GM12878 (cell line): Measurements from ENCODE around the gene CHMP4B. TPM values are rescaled to one million over a fixed set of nuclear protein-coding genes. Genes with fewer than 3 reads are reported as not detected.

ENCODE experiments used
- BMI1 ChIP-seq: fragments of 450-650 bp; IDR thresholded peaks from 2 replicates; pipeline ENCODE4 v1.6.1; 2016; ENCODE audit warnings: mild to moderate bottlenecking, moderate library complexity, borderline replicate concordance
- EGR1 ChIP-seq, 2 experiments: IDR thresholded peaks; 1 replicate in 1 of 2; 2 replicates in 1 of 2; pipeline ENCODE4 v1.6.1; 2011 to 2012; ENCODE audit warnings: low read depth in 2 of 2, low read length in 2 of 2, borderline replicate concordance in 1 of 2, mild to moderate bottlenecking in 1 of 2, moderate library complexity in 1 of 2
- IKZF1 ChIP-seq: fragments of 450-650 bp; conservative IDR thresholded peaks from 2 replicates; pipeline ENCODE4 v1.6.1; 2017; ENCODE audit warnings: antibody characterized with exemption, mild to moderate bottlenecking
- IRF4 ChIP-seq: IDR thresholded peaks from 2 replicates; pipeline ENCODE4 v1.6.1; 2011; ENCODE audit warnings: low read depth, low read length
- NBN ChIP-seq: fragments of 450-650 bp; IDR thresholded peaks from 2 replicates; pipeline ENCODE4 v1.6.1; 2016
- PML ChIP-seq: IDR thresholded peaks from 2 replicates; pipeline ENCODE4 v1.6.1; 2012; ENCODE audit warnings: low read length, inconsistent platforms
- POU2F2 ChIP-seq: IDR thresholded peaks from 3 replicates; pipeline ENCODE4 v1.6.1; 2011; ENCODE audit warnings: low read depth, mild to moderate bottlenecking, low read length, borderline replicate concordance
- RB1 ChIP-seq: fragments of 450-650 bp; formaldehyde crosslinking; IDR thresholded peaks from 2 replicates; pipeline ENCODE4 v1.6.1; 2017; ENCODE audit warnings: mild to moderate bottlenecking, borderline replicate concordance
- RELB ChIP-seq: fragments of 450-650 bp; IDR thresholded peaks from 2 replicates; pipeline ENCODE4 v1.6.1; 2017; ENCODE audit warnings: low read depth, mild to moderate bottlenecking, moderate library complexity
- SKIL ChIP-seq: fragments of 450-650 bp; IDR thresholded peaks from 2 replicates; pipeline ENCODE4 v1.6.1; 2017; ENCODE audit warnings: mild to moderate bottlenecking, low read depth, inconsistent platforms; ENCODE audit not compliant: poor library complexity, severe bottlenecking
- SP1 ChIP-seq: IDR thresholded peaks from one replicate; pipeline ENCODE4 v1.6.1; 2011; ENCODE audit warnings: low read depth, low read length
- SREBF1 ChIP-seq: IDR thresholded peaks from 2 replicates; pipeline ENCODE4 v1.6.1; 2012; ENCODE audit warnings: mild to moderate bottlenecking, low read length
- SRF ChIP-seq, 2 experiments: IDR thresholded peaks; 2 replicates each; pipeline ENCODE4 v1.6.1; 2011; ENCODE audit warnings: low read depth in 2 of 2, low read length in 2 of 2, mild to moderate bottlenecking in 1 of 2, moderate library complexity in 1 of 2
- TARDBP ChIP-seq: IDR thresholded peaks from 2 replicates; pipeline ENCODE4 v1.6.1; 2016; ENCODE audit warnings: borderline replicate concordance
- WRNIP1 ChIP-seq: IDR thresholded peaks from 2 replicates; pipeline ENCODE4 v1.6.1; 2011; ENCODE audit warnings: low read depth, low read length, improper control_type of control experiment, borderline replicate concordance
- ZBTB4 ChIP-seq: fragments of 450-650 bp; formaldehyde crosslinking; IDR thresholded peaks from 2 replicates; pipeline ENCODE4 v1.4.0; 2022; ENCODE audit warnings: mild to moderate bottlenecking, moderate library complexity
- ZNF217 ChIP-seq: fragments of 450-650 bp; IDR thresholded peaks from 2 replicates; pipeline ENCODE4 v1.6.1; 2017; ENCODE audit warnings: antibody characterized with exemption, mild to moderate bottlenecking
- ZNF274 ChIP-seq: IDR thresholded peaks from one replicate; pipeline ENCODE4 v1.8.0; 2011; ENCODE audit not compliant: insufficient read length, insufficient read depth
- ZNF687 ChIP-seq: fragments of 450-650 bp; IDR thresholded peaks from 2 replicates; pipeline ENCODE4 v1.6.1; 2017; ENCODE audit warnings: mild to moderate bottlenecking, moderate library complexity
- polyA plus RNA-seq, 11 experiments: library from polyadenylated mRNA; depleted of rRNA in 4 of 11; unstranded in 6 of 11; stranded (reverse) in 5 of 11; fragments of >200 nt; fragmentation: Nextera tagmentation in 4 of 11; fragmentation: Illumina TruSeq in 1 of 11; extraction: Ambion mirVana in 4 of 11; extraction: Trizol in 1 of 11; gene quantifications; 1 replicate in 1 of 11; 2 replicates in 10 of 11; pipeline versions ENCODE4 v1.2.1 to v1.2.3, GENCODE V29; 2011 to 2016; ENCODE audit warnings: inconsistent platforms in 2 of 11, missing spikeins in 2 of 11, low read depth in 1 of 11
- total RNA-seq, 4 experiments: library from RNA; depleted of rRNA in 3 of 4; stranded (reverse); fragments of >200 nt in 3 of 4; fragmentation: Illumina TruSeq in 1 of 4; extraction: Trizol in 1 of 4; gene quantifications; 2 replicates each; pipeline versions ENCODE4 v1.2.1 to v1.2.3, GENCODE V29; 2013 to 2021

Gene CHMP4B
- total and polyA plus RNA-seq, 10 of the 15 experiments (the other 5 are each of a cell fraction or from before 2014, with no cell fraction given): 4.2 to 118 (median 49.6) TPM

- TF ChIP-seq BMI1 (0 out of 2 replicates have a peak, but pooled peaks have one; percentile 7), RELB (peak; percentile 67; the same call in 1 of the 2 replicates), SKIL (peak; percentile 79), RB1 (no peak), POU2F2 (no peak), TARDBP (no peak), IKZF1 (no peak), SP1 (no peak), PML (peak; percentile 51; the same call in 1 of the 2 replicates), SRF (IDR thresholded peaks at IDR 0.05; ENCODE audit: low read depth in 2 of 2, low read length in 2 of 2) (no peak), ZBTB4 (no peak), SREBF1 (no peak), IRF4 (no peak), EGR1 (IDR thresholded peaks at IDR 0.05; ENCODE audit: borderline replicate concordance in 1 of 2, low read depth in 2 of 2, low read length in 2 of 2) (no peak), NBN (no peak; the same call in 1 of the 2 replicates), ZNF217 (peak; percentile 98), ZNF687 (peak; percentile 71), ZNF274 (no peak), WRNIP1 (no peak)
These were observed 37.6 kb upstream of the CHMP4B start (continued) for GRCh38 chr20:33773412-33774089.
